HepG2 (cell line): ENCODE measurements around the gene ACTR1A. TPM values are rescaled to one million over a fixed set of nuclear protein-coding genes. Genes with fewer than 3 reads are reported as not detected.

ENCODE experiments used
- ATAC-seq: fragments of 200-7000 bp; cut with Tn5 transposase; 3 replicates; pipeline ENCODE4 v1.9.1; 2020; ENCODE audit warnings: mild to moderate bottlenecking, moderate library complexity
- BruUV-seq: library from RNA; stranded (reverse); fragments of 400-500 nt; replicated peaks from 2 replicates; lab custom pipeline; 2021; lab: Mats Ljungman, UMichigan
- CTCF ChIA-PET: fragments of 300-600 bp; formaldehyde crosslinking; extraction: SDS; loops from one replicate; lab custom pipeline; 2021; ENCODE audit warnings: low total read pairs, inconsistent platforms, low intra/inter-chr PET ratio; lab: Yijun Ruan, JAX
- POLR2A ChIA-PET: fragments of 350-600 bp; sonication (Branson Sonifier 250); formaldehyde crosslinking; loops from one replicate; lab custom pipeline; 2020; ENCODE audit warnings: antibody characterized with exemption, inconsistent platforms; lab: Yijun Ruan, JAX
- DNase-seq: peaks from one replicate; pipeline ENCODE4 v3.0.0-alpha.2; 2015; ENCODE audit warnings: low spot score
- FAIRE-seq: peaks from 3 replicates; lab custom pipeline; 2011; peaks lifted over from hg19 to GRCh38; lab: Jason Lieb, UNC
- H2AFZ ChIP-seq: one replicate; pipeline ENCODE4 v1.6.1; 2011; ENCODE audit warnings: low read length, inconsistent platforms
- H3K27ac ChIP-seq: fragments of 300-600 bp; 3 replicates; pipeline ENCODE4 v1.8.0; 2011; ENCODE audit warnings: mixed run types, mild to moderate bottlenecking, mixed read lengths, low read length, inconsistent platforms; ENCODE audit not compliant: insufficient read depth; ENCODE audit errors: extremely low read length
- H3K27me3 ChIP-seq, 2 experiments: fragments of 200-600 bp in 1 of 2; 2 replicates in 1 of 2; 3 replicates in 1 of 2; pipeline versions ENCODE4 v1.6.0 to v1.8.0; 2011; ENCODE audit warnings: low read length in 2 of 2, mild to moderate bottlenecking in 2 of 2, moderate library complexity in 2 of 2, inconsistent platforms in 1 of 2; ENCODE audit not compliant: insufficient read depth in 2 of 2, control insufficient read depth in 1 of 2
- H3K36me3 ChIP-seq, 2 experiments: fragments of 200-600 bp in 1 of 2; replicated peaks in 1 of 2; 2 replicates in 1 of 2; 3 replicates in 1 of 2; pipeline versions ENCODE4 v1.5.1 to v1.8.0; 2011; ENCODE audit warnings: low read length in 2 of 2, inconsistent platforms in 1 of 2; ENCODE audit not compliant: insufficient read depth in 2 of 2, control insufficient read depth in 1 of 2
- H3K4me1 ChIP-seq: 2 replicates; pipeline ENCODE4 v1.5.1; 2012; ENCODE audit warnings: low read length, inconsistent platforms; ENCODE audit not compliant: insufficient read depth
- H3K4me2 ChIP-seq: 2 replicates; pipeline ENCODE4 v1.6.0; 2011; ENCODE audit warnings: low read depth, low read length, inconsistent platforms
- H3K4me3 ChIP-seq, 3 experiments: fragments of 200-600 bp in 1 of 3; sonication (generic), shearing (Covaris generic) in 1 of 3; replicated peaks in 1 of 3; 2 replicates each; pipeline ENCODE4 v1.5.1; 2011 to 2016; ENCODE audit warnings: low read length in 3 of 3, inconsistent platforms in 2 of 3, low read depth in 2 of 3, mild to moderate bottlenecking in 2 of 3, control low read depth in 1 of 3, mixed read lengths in 1 of 3; ENCODE audit not compliant: insufficient read depth in 1 of 3
- H3K79me2 ChIP-seq: one replicate; pipeline ENCODE4 v1.6.1; 2011; ENCODE audit warnings: low read length, inconsistent platforms; ENCODE audit not compliant: insufficient read depth
- H3K9ac ChIP-seq: 2 replicates; pipeline ENCODE4 v1.6.0; 2011; ENCODE audit warnings: mild to moderate bottlenecking, low read depth, low read length, inconsistent platforms; ENCODE audit not compliant: insufficient read depth
- H3K9me3 ChIP-seq: 2 replicates; pipeline ENCODE4 v1.5.1; 2012; ENCODE audit warnings: mild to moderate bottlenecking, low read length
- H4K20me1 ChIP-seq: 2 replicates; pipeline ENCODE4 v1.6.0; 2011; ENCODE audit warnings: inconsistent platforms, mild to moderate bottlenecking, low read length, moderate library complexity; ENCODE audit not compliant: insufficient read depth
- ATF7 ChIP-seq, 2 experiments: fragments of 450-650 bp in 1 of 2; sonication (generic) in 1 of 2; formaldehyde crosslinking in 1 of 2; IDR thresholded peaks; 2 replicates each; pipeline versions ENCODE4 v1.4.0 to v1.6.1; 2016 to 2020; ENCODE audit warnings: antibody characterized with exemption in 1 of 2, mild to moderate bottlenecking in 1 of 2, missing genetic modification reagents in 1 of 2
- CEBPG ChIP-seq: IDR thresholded peaks from 2 replicates; pipeline ENCODE4 v1.6.1; 2016
- CREB1 ChIP-seq, 2 experiments: fragments of 450-650 bp in 1 of 2; IDR thresholded peaks; 2 replicates each; pipeline ENCODE4 v1.6.1; 2016 to 2017; ENCODE audit warnings: control low read depth in 1 of 2, mild to moderate bottlenecking in 1 of 2, missing compliant biosample characterization in 1 of 2, missing genetic modification characterization in 1 of 2
- CREM ChIP-seq, 2 experiments: sonication (generic) in 1 of 2; formaldehyde crosslinking in 1 of 2; IDR thresholded peaks; 2 replicates each; pipeline versions ENCODE4 v1.4.0 to v1.6.1; 2016 to 2020; ENCODE audit warnings: antibody characterized with exemption in 1 of 2, mild to moderate bottlenecking in 1 of 2, missing genetic modification reagents in 1 of 2
- FOSL2 ChIP-seq: sonication (generic); formaldehyde crosslinking; IDR thresholded peaks from 2 replicates; pipeline ENCODE4 v1.4.0; 2020; ENCODE audit warnings: missing genetic modification reagents
- HNF4A ChIP-seq: sonication (generic); formaldehyde crosslinking; IDR thresholded peaks from 2 replicates; pipeline ENCODE4 v1.4.0; 2020; ENCODE audit warnings: missing genetic modification reagents
- HNF4G ChIP-seq, 2 experiments: sonication (generic) in 1 of 2; formaldehyde crosslinking in 1 of 2; IDR thresholded peaks; 2 replicates each; pipeline versions ENCODE4 v1.4.0 to v1.6.1; 2011 to 2020; ENCODE audit warnings: borderline replicate concordance in 2 of 2, low read depth in 2 of 2, mild to moderate bottlenecking in 2 of 2, low read length in 1 of 2, missing genetic modification reagents in 1 of 2, moderate library complexity in 1 of 2
- NR2F6 ChIP-seq, 2 experiments: IDR thresholded peaks; 2 replicates each; pipeline ENCODE4 v1.6.1; 2016; ENCODE audit warnings: antibody characterized with exemption in 1 of 2, mild to moderate bottlenecking in 1 of 2
- PAX8 ChIP-seq: sonication (generic); formaldehyde crosslinking; IDR thresholded peaks from 2 replicates; pipeline ENCODE4 v1.8.0; 2022; ENCODE audit warnings: mild to moderate bottlenecking, missing genetic modification reagents, borderline replicate concordance
- PLRG1 ChIP-seq: fragments of 450-650 bp; conservative IDR thresholded peaks from 2 replicates; pipeline ENCODE4 v1.6.1; 2016
- STAT6 ChIP-seq: sonication (generic); formaldehyde crosslinking; IDR thresholded peaks from 2 replicates; pipeline ENCODE4 v1.4.0; 2020; ENCODE audit warnings: missing genetic modification reagents, mild to moderate bottlenecking, borderline replicate concordance
- ZBTB37 ChIP-seq: sonication (generic); formaldehyde crosslinking; IDR thresholded peaks from 2 replicates; pipeline ENCODE4 v1.4.0; 2020; ENCODE audit warnings: mild to moderate bottlenecking, missing genetic modification reagents
- ZC3H4 ChIP-seq: sonication (generic); formaldehyde crosslinking; IDR thresholded peaks from 2 replicates; pipeline ENCODE4 v1.4.0; 2020; ENCODE audit warnings: missing genetic modification reagents, borderline replicate concordance
- ZMAT5 ChIP-seq: sonication (generic); formaldehyde crosslinking; IDR thresholded peaks from 2 replicates; pipeline ENCODE4 v1.5.0; 2020; ENCODE audit warnings: mild to moderate bottlenecking, low read depth, missing genetic modification reagents, borderline replicate concordance
- ZMYM3 ChIP-seq: sonication (generic); formaldehyde crosslinking; IDR thresholded peaks from 2 replicates; pipeline ENCODE4 v1.5.1; 2020; ENCODE audit warnings: mild to moderate bottlenecking, missing genetic modification reagents
- ZNF138 ChIP-seq: sonication (generic); formaldehyde crosslinking; IDR thresholded peaks from 2 replicates; pipeline ENCODE4 v1.5.0; 2020; ENCODE audit warnings: mild to moderate bottlenecking, low read depth, missing genetic modification reagents
- ZNF549 ChIP-seq: sonication (generic); formaldehyde crosslinking; IDR thresholded peaks from 2 replicates; pipeline ENCODE4 v1.5.0; 2020; ENCODE audit warnings: missing genetic modification reagents
- ZNF768 ChIP-seq: sonication (generic); formaldehyde crosslinking; IDR thresholded peaks from 2 replicates; pipeline ENCODE4 v1.4.0; 2020; ENCODE audit warnings: missing genetic modification reagents
- WGBS: methylation state at CpG from one replicate; pipeline ENCODE4 v1.1.6; 2017; ENCODE audit warnings: low lambda C conversion rate; 5-methylcytosine and 5-hydroxymethylcytosine counted together
- in situ Hi-C: cut with HindIII; loops from 2 replicates; pipeline ENCODE4 v1.10.0; 2017; ENCODE audit warnings: low pct_unique_long_range_greater_than_20kb; ENCODE audit not compliant: extremely low pct_ligation_motif_present
- intact Hi-C: fragments of 100-400 bp; cut with micrococcal nuclease; formaldehyde crosslinking; loops from one replicate; pipeline ENCODE4 v1.10.0; 2022; ENCODE audit not compliant: unreplicated experiment
- polyA plus RNA-seq, 8 experiments: library from polyadenylated mRNA; depleted of rRNA in 3 of 8; stranded (reverse) in 7 of 8; unstranded in 1 of 8; fragments of >200 nt; fragmentation: Illumina TruSeq in 4 of 8; extraction: Trizol in 4 of 8; gene quantifications; 2 replicates each; pipeline versions ENCODE4 v1.2.1 to v1.2.3, GENCODE V29; 2011 to 2016; ENCODE audit warnings: low read depth in 4 of 8, missing spikeins in 1 of 8, mixed read lengths in 1 of 8; ENCODE audit not compliant: insufficient read depth in 1 of 8
- total RNA-seq, 5 experiments: library from RNA; depleted of rRNA; stranded (reverse); fragments of >200 nt; fragmentation: Illumina TruSeq; extraction: Trizol; gene quantifications; 2 replicates each; pipeline ENCODE4 v1.2.3, GENCODE V29; 2016; ENCODE audit warnings: low read depth in 1 of 5

Gene ACTR1A
- total and polyA plus RNA-seq, 2 of the 13 experiments (the other 11 are each of a cell fraction or from before 2014, with no cell fraction given): 59.6 to 62.8 TPM

GRCh38 chr10:102452672-102453340, 49.7 kb downstream of the ACTR1A start:
- CTCF ChIA-PET: no interaction called here
- Histone ChIP-seq H3K9me3 (no peaks in the 10 kb centered on the region), H3K79me2 (peaks cover 7% of the 10 kb centered on the region), H3K9ac (no peak overlapping the region), H3K27ac (no peak overlapping the region), H3K4me1 (peaks cover 28% of the 10 kb centered on the region), H3K36me3 (peaks cover 2 to 4% of the 10 kb centered on the region in 2 experiments; a peak in 3 of 5 replicates), H4K20me1 (no peaks in the 10 kb centered on the region), H3K27me3 (no peaks in the 10 kb centered on the region; a peak in 1 of 5 replicates), H3K4me2 (no peak overlapping the region), H2AFZ (no peak overlapping the region), H3K4me3 (no peak overlapping the region; a peak in 1 of 6 replicates)
- WGBS: 85% methylated on average over 3 of the region's 3 CpGs
- in situ Hi-C loops (no loop called here), intact Hi-C loops (no loop called here)
- ATAC-seq: no peak
- BruUV-seq: no TSS peak
- FAIRE-seq: no peak
- DNase-seq: no peak
- POLR2A ChIA-PET: interaction anchor here (0.6 to 6.2 kb wide), 3 partner anchors 9 to 210 kb away, joined by 3 to 112 read pairs (median 73); partner anchors contain the start of gene CUEDC2
- TF ChIP-seq HNF4G (IDR thresholded peaks at IDR 0.05; ENCODE audit: borderline replicate concordance, low read depth, low read length) (peak; percentile 24; the same call in 1 of the 2 replicates), HNF4G (CRISPR knock-in tag; IDR thresholded peaks at IDR 0.05; ENCODE audit: borderline replicate concordance, low read depth) (no peak), CEBPG (CRISPR knock-in tag) (peak; percentile 42), CREB1 (IDR thresholded peaks at IDR 0.05) (peak; percentile 61; the same call in 1 of the 2 replicates), CREB1 (CRISPR knock-in tag; IDR thresholded peaks at IDR 0.05) (no peak), PAX8 (CRISPR knock-in tag) (no peak), CREM (IDR thresholded peaks at IDR 0.05) (no peak), CREM (CRISPR knock-in tag; IDR thresholded peaks at IDR 0.05) (no peak), NR2F6 (IDR thresholded peaks at IDR 0.05) (no peak), NR2F6 (CRISPR knock-in tag; IDR thresholded peaks at IDR 0.05) (0 out of 2 replicates have a peak, but pooled peaks have one; percentile 7), PLRG1 (no peak), ZNF549 (CRISPR knock-in tag) (no peak), ZMYM3 (CRISPR knock-in tag) (peak; percentile 53; the same call in 1 of the 2 replicates), STAT6 (CRISPR knock-in tag) (no peak), ZNF138 (CRISPR knock-in tag) (no peak), HNF4A (CRISPR knock-in tag) (peak; percentile 66), ATF7 (IDR thresholded peaks at IDR 0.05) (peak; percentile 40; the same call in 1 of the 2 replicates), ATF7 (CRISPR knock-in tag; IDR thresholded peaks at IDR 0.05) (no peak), ZC3H4 (CRISPR knock-in tag) (no peak), ZBTB37 (CRISPR knock-in tag) (no peak), ZMAT5 (no peak), ZNF768 (CRISPR knock-in tag) (peak; percentile 86; the same call in 1 of the 2 replicates), FOSL2 (CRISPR knock-in tag) (peak; percentile 70)
